ENCODE measurements around the gene ZNF546.
"Not testable (repeated sequence)": the region's sequence is repeated elsewhere in the genome, so short reads cannot be mapped to it uniquely, and the experiment has no call there.

The ZNF546 gene

GRCh38 chr19:39996811-39997637 lies at the start of gene ZNF546:
TSS of gene ZNF546 (plus strand) at chr19:39997060. CDS start at chr19:39998327, 1,267 bp downstream.
- peak; percentile 93 for DNase-seq (ENCODE audit: low spot score)

GRCh38 chr19:39949026-39949747 lies 47.7 kb upstream of the ZNF546 start:
- DNase-seq (ENCODE audit: low spot score), result no peak

GRCh38 chr19:39951065-39951650 lies 45.7 kb upstream of the ZNF546 start:
- DNase-seq (ENCODE audit: low spot score), result no peak

GRCh38 chr19:39951686-39952085 lies 45.2 kb upstream of the ZNF546 start:
- no peak for DNase-seq (ENCODE audit: low spot score)

- DNase-seq (ENCODE audit: low spot score), result no peak
Measured at GRCh38 chr19:39953915-39954314, 42.9 kb upstream of the ZNF546 start.

GRCh38 chr19:39957886-39958285 lies 39.0 kb upstream of the ZNF546 start:
- not testable (repeated sequence) for DNase-seq (ENCODE audit: low spot score)

- not testable (repeated sequence) for DNase-seq (ENCODE audit: low spot score)
Measured at GRCh38 chr19:39958942-39959341, 37.9 kb upstream of the ZNF546 start.

- DNase-seq (ENCODE audit: low spot score), result not testable (repeated sequence)
Measured at GRCh38 chr19:39959407-39959806, 37.5 kb upstream of the ZNF546 start.

GRCh38 chr19:39963898-39964297 lies 33.0 kb upstream of the ZNF546 start:
- no peak for DNase-seq (ENCODE audit: low spot score)

GRCh38 chr19:39966617-39967016 lies 30.2 kb upstream of the ZNF546 start:
- DNase-seq (ENCODE audit: low spot score), result no peak

- DNase-seq (ENCODE audit: low spot score), result no peak
Measured at GRCh38 chr19:39967561-39967960, 29.3 kb upstream of the ZNF546 start.

GRCh38 chr19:39968789-39969188 lies 28.1 kb upstream of the ZNF546 start:
- no peak for DNase-seq (ENCODE audit: low spot score)

GRCh38 chr19:39969266-39969665 lies 27.6 kb upstream of the ZNF546 start:
- no peak for DNase-seq (ENCODE audit: low spot score)

- DNase-seq (ENCODE audit: low spot score), result no peak
Measured at GRCh38 chr19:39969681-39970424, 27.0 kb upstream of the ZNF546 start.

GRCh38 chr19:39970425-39970674 lies 26.5 kb upstream of the ZNF546 start:
- no peak for DNase-seq (ENCODE audit: low spot score)

- DNase-seq (ENCODE audit: low spot score), result peak; percentile 98
Measured at GRCh38 chr19:39970675-39971379, 26.0 kb upstream of the ZNF546 start, which contains the start of gene PSMC4. TSS of gene PSMC4 (plus strand) at chr19:39971165. CDS start at chr19:39971203, 38 bp downstream.

- peak; percentile 48 for DNase-seq (ENCODE audit: low spot score)
Measured at GRCh38 chr19:39971380-39972035, 25.4 kb upstream of the ZNF546 start.

- DNase-seq (ENCODE audit: low spot score), result no peak
Measured at GRCh38 chr19:39974377-39975155, 22.3 kb upstream of the ZNF546 start.

- DNase-seq (ENCODE audit: low spot score), result no peak
Measured at GRCh38 chr19:39982883-39983282, 14.0 kb upstream of the ZNF546 start.

- DNase-seq (ENCODE audit: low spot score), result no peak
Measured at GRCh38 chr19:39983695-39984300, 13.1 kb upstream of the ZNF546 start.
